ENCODE measurements around the gene SEPTIN10.

DNA sequence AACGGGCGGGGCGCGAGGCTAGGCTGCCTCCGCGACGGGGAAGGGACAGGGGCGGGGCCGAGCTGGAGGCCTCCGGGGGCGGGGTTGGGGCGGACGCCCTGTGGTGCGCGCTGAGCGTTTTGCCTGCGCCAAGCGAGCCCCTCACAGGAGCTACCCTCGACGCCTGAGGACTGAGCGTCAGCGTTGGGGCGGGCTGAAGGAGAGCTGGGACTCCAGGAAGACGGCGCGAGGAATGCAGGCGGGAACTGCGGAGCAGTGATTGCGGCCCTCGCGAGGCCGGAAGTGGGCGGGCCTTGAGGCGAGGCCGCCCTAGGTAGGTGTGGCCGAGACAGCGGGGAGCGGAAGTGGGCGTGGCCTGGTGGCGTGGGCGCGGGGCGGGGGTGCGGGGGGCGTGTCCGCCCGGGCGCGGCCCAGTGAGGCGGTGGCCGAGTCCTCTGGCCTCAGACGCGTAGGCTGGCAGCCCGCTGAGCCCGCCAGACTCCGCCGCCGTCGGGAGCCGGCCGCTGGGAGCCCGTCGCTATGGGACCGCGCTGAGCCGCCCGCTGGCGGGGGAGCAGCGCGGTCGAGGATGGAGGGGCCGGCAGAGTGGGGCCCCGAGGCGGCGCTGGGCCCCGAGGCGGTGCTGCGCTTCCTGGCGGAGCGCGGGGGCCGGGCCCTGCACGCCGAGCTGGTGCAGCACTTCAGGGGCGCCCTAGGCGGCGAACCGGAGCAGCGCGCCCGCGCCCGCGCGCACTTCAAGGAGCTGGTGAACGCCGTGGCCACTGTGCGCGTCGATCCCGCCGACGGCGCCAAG is at the start of gene SEPTIN10, which contains the start of gene SOWAHC:
- TF ChIP-seq EP300 (IDR thresholded peaks at IDR 0.05) (peak; percentile 88), POLR2A (IDR thresholded peaks at IDR 0.05) (peak; percentile 84)
- TF ChIP-seq, protein P1, sequence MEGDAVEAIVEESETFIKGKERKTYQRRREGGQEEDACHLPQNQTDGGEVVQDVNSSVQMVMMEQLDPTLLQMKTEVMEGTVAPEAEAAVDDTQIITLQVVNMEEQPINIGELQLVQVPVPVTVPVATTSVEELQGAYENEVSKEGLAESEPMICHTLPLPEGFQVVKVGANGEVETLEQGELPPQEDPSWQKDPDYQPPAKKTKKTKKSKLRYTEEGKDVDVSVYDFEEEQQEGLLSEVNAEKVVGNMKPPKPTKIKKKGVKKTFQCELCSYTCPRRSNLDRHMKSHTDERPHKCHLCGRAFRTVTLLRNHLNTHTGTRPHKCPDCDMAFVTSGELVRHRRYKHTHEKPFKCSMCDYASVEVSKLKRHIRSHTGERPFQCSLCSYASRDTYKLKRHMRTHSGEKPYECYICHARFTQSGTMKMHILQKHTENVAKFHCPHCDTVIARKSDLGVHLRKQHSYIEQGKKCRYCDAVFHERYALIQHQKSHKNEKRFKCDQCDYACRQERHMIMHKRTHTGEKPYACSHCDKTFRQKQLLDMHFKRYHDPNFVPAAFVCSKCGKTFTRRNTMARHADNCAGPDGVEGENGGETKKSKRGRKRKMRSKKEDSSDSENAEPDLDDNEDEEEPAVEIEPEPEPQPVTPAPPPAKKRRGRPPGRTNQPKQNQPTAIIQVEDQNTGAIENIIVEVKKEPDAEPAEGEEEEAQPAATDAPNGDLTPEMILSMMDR (IDR thresholded peaks at IDR 0.05): no peak

All from ovary (tissue), 3 donors.